Fibroblast of lung (primary cell): ENCODE results near the gene MAD2L1BP. TPM values are rescaled to one million over a fixed set of nuclear protein-coding genes. Genes with fewer than 3 reads are reported as not detected.
A peak's percentile ranks its signal among the peaks of the same experiment; 100 is the strongest.

ENCODE experiments used
- DNase-seq, 2 donors: peaks; one replicate each; pipeline versions ENCODE4 v3.0.0 to v3.0.0-alpha.2; 2010; ENCODE audit warnings: low read depth in 2 of 2
- H2AFZ ChIP-seq: 2 replicates; pipeline ENCODE4 v1.5.1; 2012; ENCODE audit warnings: low read length, control low read depth, inconsistent platforms
- H3K27ac ChIP-seq: 2 replicates; pipeline ENCODE4 v1.5.1; 2011; ENCODE audit warnings: low read length, control low read depth; ENCODE audit not compliant: insufficient read depth
- H3K27me3 ChIP-seq: 2 replicates; pipeline ENCODE4 v1.5.1; 2011; ENCODE audit warnings: mild to moderate bottlenecking, low read length; ENCODE audit not compliant: control insufficient read depth, insufficient read depth
- H3K36me3 ChIP-seq: 2 replicates; pipeline ENCODE4 v1.5.1; 2011; ENCODE audit warnings: low read length; ENCODE audit not compliant: control insufficient read depth, insufficient read depth
- H3K4me1 ChIP-seq: 2 replicates; pipeline ENCODE4 v1.5.1; 2011; ENCODE audit warnings: low read length; ENCODE audit not compliant: control insufficient read depth, insufficient read depth; ENCODE audit errors: extremely low read depth
- H3K4me2 ChIP-seq: 2 replicates; pipeline ENCODE4 v1.5.1; 2011; ENCODE audit warnings: low read length, control low read depth; ENCODE audit not compliant: insufficient read depth; ENCODE audit errors: extremely low read depth
- H3K4me3 ChIP-seq, 4 experiments: fragments of 200-600 bp in 1 of 4; sonication (generic) in 1 of 4; replicated peaks in 1 of 4; 2 replicates each; pipeline ENCODE4 v1.5.1; 2011 to 2016; ENCODE audit warnings: low read length in 4 of 4, low read depth in 3 of 4, mild to moderate bottlenecking in 3 of 4, control low read depth in 2 of 4, inconsistent platforms in 1 of 4, mixed read lengths in 1 of 4; ENCODE audit not compliant: insufficient read depth in 1 of 4; ENCODE audit errors: control extremely low read depth in 1 of 4
- H3K79me2 ChIP-seq: 2 replicates; pipeline ENCODE4 v1.5.1; 2012; ENCODE audit warnings: mild to moderate bottlenecking, low read length, inconsistent platforms; ENCODE audit not compliant: control insufficient read depth, insufficient read depth
- H3K9ac ChIP-seq: 2 replicates; pipeline ENCODE4 v1.5.1; 2011; ENCODE audit warnings: mild to moderate bottlenecking, low read length, control low read depth; ENCODE audit not compliant: insufficient read depth
- H3K9me3 ChIP-seq: 2 replicates; pipeline ENCODE4 v1.5.1; 2012; ENCODE audit warnings: low read depth, low read length; ENCODE audit not compliant: control insufficient read depth, insufficient read depth
- H4K20me1 ChIP-seq: 2 replicates; pipeline ENCODE4 v1.5.1; 2011; ENCODE audit warnings: low read length; ENCODE audit not compliant: control insufficient read depth, insufficient read depth; ENCODE audit errors: extremely low read depth
- EZH2 ChIP-seq: IDR thresholded peaks from 2 replicates; pipeline ENCODE4 v1.5.1; 2012; ENCODE audit warnings: low read length, control low read depth, mild to moderate bottlenecking; ENCODE audit errors: missing control alignments
- polyA plus RNA-seq, 2 donors: library from polyadenylated mRNA; depleted of rRNA in 1 of 2; stranded (reverse) in 1 of 2; unstranded in 1 of 2; fragments of >200 nt; gene quantifications; 2 replicates each; pipeline ENCODE4 v1.2.1, GENCODE V29; 2011 to 2012; ENCODE audit warnings: missing spikeins in 1 of 2
- total RNA-seq: library from RNA; depleted of rRNA; stranded (reverse); fragments of >200 nt; gene quantifications from 2 replicates; pipeline ENCODE4 v1.2.1, GENCODE V29; 2014
- TF ChIP-seq, protein P1 (sequence below), 2 donors: IDR thresholded peaks in 1 of 2; conservative IDR thresholded peaks in 1 of 2; 1 replicate in 1 of 2; 2 replicates in 1 of 2; pipeline ENCODE4 v1.5.1; 2011 to 2012; ENCODE audit warnings: low read length in 2 of 2, control low read depth in 1 of 2, inconsistent platforms in 1 of 2, low read depth in 1 of 2, mild to moderate bottlenecking in 1 of 2

MAD2L1BP gene
- total and polyA plus RNA-seq, 2 donors (not counting 1 experiment from before 2014, with no cell fraction given), result 19.2 to 34.5 TPM

- H3K27me3 ChIP-seq, result no peaks in the 10 kb centered on the region
- no peaks in the 10 kb centered on the region for H3K79me2 ChIP-seq
- H3K4me2 ChIP-seq, result no peak overlapping the region
- H3K4me1 ChIP-seq, result no peaks in the 10 kb centered on the region
- no peak overlapping the region for H2AFZ ChIP-seq
- no peaks in the 10 kb centered on the region for H3K9me3 ChIP-seq
- H3K27ac ChIP-seq, result no peak overlapping the region
- H3K36me3 ChIP-seq, result peaks cover 3% of the 10 kb centered on the region
- no peak for DNase-seq
- H4K20me1 ChIP-seq, result no peaks in the 10 kb centered on the region
- no peak overlapping the region for H3K4me3 ChIP-seq
- H3K9ac ChIP-seq, result no peak overlapping the region
- TF ChIP-seq EZH2, result no peak
- TF ChIP-seq, protein P1, sequence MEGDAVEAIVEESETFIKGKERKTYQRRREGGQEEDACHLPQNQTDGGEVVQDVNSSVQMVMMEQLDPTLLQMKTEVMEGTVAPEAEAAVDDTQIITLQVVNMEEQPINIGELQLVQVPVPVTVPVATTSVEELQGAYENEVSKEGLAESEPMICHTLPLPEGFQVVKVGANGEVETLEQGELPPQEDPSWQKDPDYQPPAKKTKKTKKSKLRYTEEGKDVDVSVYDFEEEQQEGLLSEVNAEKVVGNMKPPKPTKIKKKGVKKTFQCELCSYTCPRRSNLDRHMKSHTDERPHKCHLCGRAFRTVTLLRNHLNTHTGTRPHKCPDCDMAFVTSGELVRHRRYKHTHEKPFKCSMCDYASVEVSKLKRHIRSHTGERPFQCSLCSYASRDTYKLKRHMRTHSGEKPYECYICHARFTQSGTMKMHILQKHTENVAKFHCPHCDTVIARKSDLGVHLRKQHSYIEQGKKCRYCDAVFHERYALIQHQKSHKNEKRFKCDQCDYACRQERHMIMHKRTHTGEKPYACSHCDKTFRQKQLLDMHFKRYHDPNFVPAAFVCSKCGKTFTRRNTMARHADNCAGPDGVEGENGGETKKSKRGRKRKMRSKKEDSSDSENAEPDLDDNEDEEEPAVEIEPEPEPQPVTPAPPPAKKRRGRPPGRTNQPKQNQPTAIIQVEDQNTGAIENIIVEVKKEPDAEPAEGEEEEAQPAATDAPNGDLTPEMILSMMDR (conservative IDR thresholded peaks at IDR 0.05 in 1 of 2, IDR thresholded peaks at IDR 0.05 in 1 of 2; ENCODE audit: low read depth in 1 of 2, low read length in 2 of 2), result no peak
Observed at GRCh38 chr6:43606019-43606418, 29.6 kb upstream of the MAD2L1BP start.

DNA sequence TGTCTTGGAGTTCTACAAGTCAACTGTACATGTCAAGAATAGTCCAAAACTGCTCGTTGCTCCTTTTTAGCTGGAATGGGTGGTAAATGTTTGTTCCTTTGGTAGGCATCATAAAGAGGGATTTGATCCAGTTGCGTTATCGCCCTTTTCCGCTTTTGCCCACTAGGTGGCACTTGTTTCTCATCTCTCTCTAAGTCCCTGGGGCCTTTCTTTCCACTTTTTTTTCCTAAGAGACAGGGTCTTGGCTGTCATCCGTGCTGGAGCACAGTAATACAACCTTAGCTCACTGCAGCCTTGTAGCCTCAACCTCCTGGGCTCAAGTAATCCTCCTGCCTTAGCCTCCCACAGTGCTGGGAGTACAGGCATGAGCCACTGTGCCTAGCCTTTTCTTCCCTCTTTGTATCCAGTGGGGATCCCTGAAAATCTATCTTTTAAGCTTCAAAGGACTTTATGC is 27.3 kb upstream of the MAD2L1BP start:
- H3K27me3 ChIP-seq, result no peaks in the 10 kb centered on the region
- peak; percentile 70 to 93 for DNase-seq
- no peaks in the 10 kb centered on the region for H3K79me2 ChIP-seq
- no peak overlapping the region for H3K4me3 ChIP-seq
- no peaks in the 10 kb centered on the region for H3K9me3 ChIP-seq
- H3K4me2 ChIP-seq, result no peak overlapping the region
- H3K27ac ChIP-seq, result no peak overlapping the region
- H4K20me1 ChIP-seq, result no peaks in the 10 kb centered on the region
- TF ChIP-seq EZH2, result no peak
- TF ChIP-seq, protein P1 (conservative IDR thresholded peaks at IDR 0.05 in 1 of 2, IDR thresholded peaks at IDR 0.05 in 1 of 2; ENCODE audit: low read depth in 1 of 2, low read length in 2 of 2), result peak; percentile 82 to 95
- no peak overlapping the region for H2AFZ ChIP-seq
- H3K36me3 ChIP-seq, result peaks cover 3% of the 10 kb centered on the region
- H3K4me1 ChIP-seq, result no peaks in the 10 kb centered on the region
- no peak overlapping the region for H3K9ac ChIP-seq

DNA sequence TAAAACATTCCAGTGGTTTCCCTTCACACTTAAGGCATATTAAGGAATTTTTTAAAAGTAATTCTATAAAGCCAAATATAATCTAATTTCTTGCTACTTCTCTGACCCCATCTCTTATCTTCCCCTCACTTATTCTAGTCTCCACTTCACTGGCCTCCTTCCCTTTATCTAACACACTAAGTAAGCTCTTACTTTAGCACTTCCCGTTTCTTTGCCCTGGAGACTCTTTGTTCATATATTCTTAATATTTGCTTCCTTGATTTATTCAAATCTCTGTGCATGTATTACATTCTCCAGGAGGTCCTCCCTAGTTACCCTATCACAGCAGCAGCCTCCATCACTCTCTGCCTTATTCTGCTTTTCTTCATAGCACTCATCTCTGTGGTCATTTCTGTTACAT is 26.8 kb upstream of the MAD2L1BP start:
- Histone ChIP-seq H3K27me3 (no peaks in the 10 kb centered on the region), H3K9me3 (no peaks in the 10 kb centered on the region), H3K36me3 (peaks cover 3% of the 10 kb centered on the region), H3K79me2 (no peaks in the 10 kb centered on the region), H4K20me1 (no peaks in the 10 kb centered on the region), H2AFZ (no peak overlapping the region), H3K4me1 (no peaks in the 10 kb centered on the region), H3K9ac (no peak overlapping the region), H3K4me3 (no peak overlapping the region), H3K27ac (no peak overlapping the region), H3K4me2 (no peak overlapping the region)
- TF ChIP-seq, protein P1 (conservative IDR thresholded peaks at IDR 0.05 in 1 of 2, IDR thresholded peaks at IDR 0.05 in 1 of 2; ENCODE audit: low read depth in 1 of 2, low read length in 2 of 2), result no peak
- TF ChIP-seq EZH2, result no peak
- DNase-seq, result no peak
